ENCODE results near the gene COPS7A.

Gene COPS7A

DNA sequence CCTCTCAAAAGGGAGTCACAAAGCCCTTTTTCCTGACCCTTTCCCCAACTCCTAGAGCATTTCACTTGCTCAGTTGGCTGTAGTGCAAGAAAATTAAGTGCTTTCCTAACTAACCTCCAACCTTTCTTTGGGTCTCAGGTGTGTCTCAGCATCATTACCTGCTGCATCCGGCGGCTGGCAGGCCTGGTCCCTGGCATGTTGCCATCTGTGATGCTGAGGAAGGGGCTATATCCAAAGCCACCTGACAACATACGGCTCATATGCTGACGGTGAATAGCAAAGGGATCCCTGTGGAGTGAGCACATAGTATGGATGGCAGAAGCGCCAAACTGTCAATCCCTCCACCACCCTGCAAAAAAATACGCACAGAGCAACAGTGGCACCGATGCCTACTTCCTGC lies 27.9 kb downstream of the COPS7A start:
- no peak for DNase-seq (ENCODE audit: low spot score)

DNA sequence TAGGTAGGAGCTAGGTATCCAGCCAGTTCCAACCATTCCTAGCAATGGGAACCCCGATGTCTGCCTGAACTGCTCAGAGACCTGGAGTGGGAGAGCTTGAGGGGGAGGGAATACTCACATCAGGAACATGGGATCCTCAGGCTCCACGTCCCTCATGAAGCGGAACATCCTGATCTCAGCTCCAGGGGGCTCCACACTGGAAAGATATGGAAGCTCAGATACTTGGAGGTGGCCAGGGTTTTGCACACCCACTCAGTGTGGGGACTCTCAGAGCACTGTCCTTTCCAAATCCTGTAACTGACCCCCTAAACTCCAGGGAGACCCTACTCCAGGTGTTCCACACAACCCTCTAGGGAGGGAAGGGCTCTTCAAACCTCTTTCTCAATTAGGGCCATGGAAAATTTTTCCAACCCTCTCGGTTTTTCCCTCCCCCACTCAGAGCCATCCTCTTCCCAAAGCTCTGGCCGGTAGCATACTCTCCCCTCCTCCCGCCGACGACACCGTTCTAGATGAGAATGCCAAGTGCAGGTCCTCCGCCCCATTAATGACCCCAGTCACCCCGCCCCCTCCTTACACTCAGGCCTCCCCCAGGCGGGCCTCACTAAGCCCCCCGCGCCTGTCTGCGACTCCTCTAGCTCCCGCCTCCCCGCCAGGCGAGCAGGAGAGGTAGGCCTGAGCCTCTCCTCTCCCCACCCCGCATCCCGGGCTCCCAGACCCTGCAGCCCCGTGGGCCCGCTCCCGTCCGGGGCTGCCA lies 28.5 kb downstream of the COPS7A start:
- DNase-seq (ENCODE audit: low spot score), result peak; percentile 79

DNA sequence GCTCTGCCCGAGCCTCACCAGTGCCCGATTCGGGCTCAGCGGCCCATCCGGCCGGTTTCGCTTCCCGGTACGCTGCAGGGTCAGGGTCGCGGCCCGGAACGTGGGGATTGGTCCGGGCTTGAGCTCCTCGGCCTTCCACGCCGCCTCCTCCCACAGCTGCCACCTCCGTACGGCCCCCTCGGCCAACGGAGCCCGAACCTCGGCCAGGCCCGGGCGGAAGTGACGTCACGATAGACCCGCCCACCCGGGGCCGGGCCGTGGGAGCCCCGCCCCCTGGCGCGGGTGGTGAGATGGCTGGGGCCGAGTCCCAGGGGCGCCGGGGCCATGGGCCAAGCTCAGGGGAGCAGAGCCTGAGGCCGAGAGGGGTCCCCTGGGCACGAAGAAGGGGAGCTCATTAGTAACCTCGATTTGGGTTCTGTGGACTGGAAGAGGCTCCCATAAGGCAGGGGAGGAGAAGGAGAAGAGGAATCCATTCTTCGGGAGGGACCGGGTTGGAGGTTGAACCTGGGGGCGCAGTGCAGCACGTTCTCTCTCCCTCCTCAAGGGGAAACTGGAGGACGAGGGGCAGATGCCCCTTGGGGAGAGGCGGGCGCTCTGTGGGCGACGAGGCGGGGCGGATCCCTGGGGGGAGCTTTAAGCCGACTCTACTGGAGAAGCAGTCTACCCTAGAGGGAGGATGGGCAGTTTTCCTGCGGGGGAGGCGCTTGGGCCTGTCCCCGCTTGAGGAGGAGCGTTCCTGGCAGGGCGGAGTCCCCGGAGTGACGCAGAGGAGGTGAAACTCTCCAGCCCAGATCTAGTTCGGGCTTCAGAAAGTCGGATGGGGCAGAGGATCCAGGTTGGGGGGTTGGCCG lies 29.3 kb downstream of the COPS7A start, which contains the start of gene MLF2:
MLF2 (minus strand) TSS at position 221 of the 851 bp plus-strand sequence. CDS start 807 bp downstream, outside the sequence.
- DNase-seq (ENCODE audit: low spot score), result peak; percentile 99

DNA sequence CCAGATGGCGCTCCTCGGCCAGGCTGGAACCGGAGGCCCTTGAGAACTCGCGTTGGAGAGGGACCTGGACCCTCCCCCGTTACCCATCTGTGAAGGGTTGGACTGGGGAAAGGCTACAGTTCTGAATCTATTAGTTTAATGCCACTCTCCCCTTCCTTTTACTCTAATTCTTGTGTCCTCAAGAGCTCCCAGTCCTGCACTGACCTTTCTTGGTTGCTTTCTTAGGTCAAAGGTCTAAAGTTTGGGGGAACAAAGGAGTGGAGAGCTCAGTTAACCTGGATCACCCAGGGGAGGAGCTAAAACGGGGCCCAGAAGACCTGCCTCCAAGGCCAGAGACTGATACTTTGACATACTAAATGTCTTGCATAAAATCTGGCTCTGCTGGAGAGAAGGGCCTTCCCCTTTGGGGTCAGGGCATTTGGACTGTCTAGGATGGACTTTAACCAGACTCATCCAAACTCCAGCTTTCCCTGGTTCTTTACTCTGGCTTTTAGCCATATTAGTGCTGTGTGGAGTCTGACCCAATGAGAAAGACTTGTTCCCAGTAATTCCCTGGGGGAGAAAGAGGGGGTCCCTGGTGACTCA lies 30.0 kb downstream of the COPS7A start:
- DNase-seq (ENCODE audit: low spot score), result no peak

DNA sequence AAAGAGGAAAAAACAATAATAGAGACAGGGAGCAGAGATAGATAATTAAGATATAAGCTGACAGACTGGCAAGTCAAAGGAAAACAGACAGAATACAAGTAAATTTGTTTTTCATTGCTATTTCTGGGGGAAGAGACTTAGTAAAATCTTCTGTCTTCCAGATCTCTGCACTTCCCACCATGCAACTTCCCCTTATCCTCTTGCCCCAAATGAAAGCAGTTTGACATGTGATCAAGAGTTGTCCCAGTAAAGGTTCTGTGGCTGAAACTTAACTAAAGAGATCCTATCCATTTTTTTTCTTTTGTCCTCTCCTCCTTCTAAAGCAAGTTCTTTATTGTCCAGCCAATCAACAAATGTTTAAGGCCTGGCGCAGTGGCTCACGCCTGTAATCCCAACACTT lies 30.6 kb downstream of the COPS7A start:
- no peak for DNase-seq (ENCODE audit: low spot score)

DNA sequence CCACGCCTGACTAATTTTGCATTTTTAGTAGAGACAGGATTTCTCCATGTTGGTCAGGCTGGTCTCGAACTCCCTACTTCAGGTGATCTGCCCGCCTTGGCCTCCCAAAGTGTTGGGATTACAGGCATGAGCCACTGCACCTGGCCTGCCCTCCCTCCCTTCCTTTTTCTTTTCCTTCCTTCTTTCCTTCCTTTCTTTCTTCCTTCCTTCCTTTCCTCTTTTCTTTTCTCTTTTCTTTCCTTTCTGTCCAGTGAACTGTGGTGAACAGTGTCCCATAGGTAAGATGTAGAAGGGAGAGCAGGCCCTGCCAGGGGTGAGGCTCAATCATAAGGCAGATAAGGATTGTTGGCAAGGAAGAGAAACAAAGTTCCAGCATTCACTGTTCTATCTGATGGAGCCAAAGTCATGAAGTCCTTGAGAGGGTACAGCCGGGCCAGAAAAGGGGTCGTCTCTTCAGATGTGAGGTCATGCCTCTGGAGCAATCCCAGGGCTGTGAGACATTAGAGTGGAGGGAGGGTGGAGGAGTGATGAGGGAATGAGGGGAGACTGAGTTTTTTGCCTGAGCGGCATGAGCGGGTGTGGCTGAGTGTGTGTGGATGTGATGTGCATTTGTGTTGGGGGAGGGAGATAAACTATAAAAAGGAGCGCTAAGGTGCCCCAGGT lies 33.3 kb downstream of the COPS7A start:
- no peak for DNase-seq (ENCODE audit: low spot score)

DNA sequence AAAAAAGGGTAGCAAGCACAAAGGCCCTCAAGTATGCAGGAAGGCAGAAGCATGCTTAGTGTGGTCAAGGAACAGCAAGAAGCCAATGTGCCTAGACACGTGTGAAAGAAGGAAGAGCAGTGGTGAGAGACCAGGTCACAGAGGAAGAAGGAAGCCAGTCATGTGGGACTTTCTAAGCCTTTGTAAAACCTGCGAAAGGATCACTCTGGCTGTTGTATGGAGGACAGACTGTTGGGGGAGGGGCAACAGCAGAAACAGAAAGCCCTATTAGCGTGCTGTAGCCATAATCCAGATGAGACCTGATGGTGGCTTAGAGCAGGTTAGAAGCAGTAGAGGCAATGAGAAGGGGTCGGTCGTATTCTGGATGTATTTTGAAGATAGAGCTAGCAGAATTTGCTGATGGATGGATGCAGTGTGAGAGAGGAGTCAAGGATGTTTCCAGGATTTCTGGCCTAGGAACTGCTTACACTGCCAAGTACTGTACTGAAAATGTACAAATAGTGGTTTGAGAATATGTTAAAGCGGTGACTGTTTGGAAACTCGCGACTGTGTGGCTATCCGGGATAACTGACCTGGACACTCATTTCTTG lies 34.8 kb downstream of the COPS7A start:
- DNase-seq (ENCODE audit: low spot score), result no peak

DNA sequence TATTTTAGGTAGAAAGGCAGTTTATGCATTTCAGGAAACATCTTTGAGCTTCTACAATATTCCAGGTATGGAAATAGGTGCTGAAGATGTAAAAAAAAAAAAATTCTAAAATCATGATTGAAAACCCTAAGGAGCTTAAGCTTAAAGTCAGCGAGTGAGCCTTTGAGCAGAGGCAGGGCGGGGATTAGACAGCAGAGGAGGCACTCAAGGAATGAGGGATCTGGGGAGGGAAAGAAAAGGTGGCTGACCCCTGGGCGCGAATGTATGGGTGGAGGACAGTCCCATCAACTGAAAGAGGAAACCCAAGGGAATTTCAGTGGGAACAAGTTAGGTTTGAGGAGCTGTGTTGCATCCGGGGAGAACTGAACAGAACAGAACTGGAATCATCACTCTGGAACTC lies 35.9 kb downstream of the COPS7A start:
- DNase-seq (ENCODE audit: low spot score), result no peak

DNA sequence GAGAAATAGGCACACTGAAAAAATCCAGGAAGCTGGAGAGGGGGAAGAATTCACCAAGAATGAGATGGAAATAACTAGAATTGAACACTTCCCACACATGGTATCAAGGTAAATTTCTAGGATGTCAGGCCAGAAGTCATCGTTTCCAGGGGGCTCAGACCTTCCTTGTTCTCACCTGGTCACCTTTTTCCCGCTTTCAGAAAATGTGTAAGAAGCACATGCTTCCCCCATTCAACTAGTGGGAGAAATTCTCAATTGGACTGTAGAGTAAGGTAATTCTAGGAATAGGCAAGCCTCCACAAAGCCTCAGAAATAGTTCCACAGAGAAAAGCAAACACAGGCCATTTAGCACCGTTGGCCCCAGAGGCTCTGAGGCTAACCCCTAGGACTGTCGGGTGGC lies 39.5 kb downstream of the COPS7A start:
- DNase-seq (ENCODE audit: low spot score), result no peak

DNA sequence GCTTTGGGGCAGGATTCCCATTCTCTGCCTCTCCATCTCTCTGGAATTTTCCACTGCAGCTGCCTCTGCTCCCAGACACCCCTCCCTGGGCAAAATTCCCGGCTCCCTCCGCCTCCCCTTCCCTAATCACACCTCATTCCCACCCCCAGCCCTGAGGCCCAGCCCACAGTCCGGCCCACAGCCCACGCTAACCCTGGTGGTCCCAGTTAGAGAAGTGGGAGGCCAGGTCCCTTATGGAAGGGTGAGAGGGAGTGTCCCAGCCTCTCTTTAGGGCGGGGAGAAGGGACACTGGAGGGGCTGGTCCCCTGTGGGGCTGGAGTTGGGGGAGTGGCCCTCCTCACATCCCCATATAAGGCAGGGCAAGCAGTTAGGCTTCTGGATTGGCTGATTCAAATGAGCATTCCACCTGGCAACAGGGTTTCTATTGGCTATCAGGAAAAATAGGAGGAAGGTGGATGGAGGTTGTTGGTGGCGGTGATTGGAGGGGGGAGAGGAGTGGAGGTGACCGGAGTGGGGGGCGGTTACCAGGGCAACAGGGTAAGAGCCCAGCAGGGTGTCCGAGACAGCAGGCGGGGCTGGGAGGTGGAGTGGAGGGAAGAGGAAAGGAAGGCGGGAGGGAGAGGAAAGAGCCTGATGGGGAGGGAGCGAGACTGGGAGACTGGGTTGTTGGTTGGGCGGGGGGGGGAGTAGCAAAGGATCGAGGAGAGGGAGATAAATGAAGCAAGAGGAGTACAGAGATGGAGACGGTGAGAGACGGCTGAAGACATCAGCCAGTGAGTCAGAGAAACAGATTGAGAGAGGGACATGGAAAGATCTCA lies 40.4 kb downstream of the COPS7A start:
- peak; percentile 96 for DNase-seq (ENCODE audit: low spot score)

DNA sequence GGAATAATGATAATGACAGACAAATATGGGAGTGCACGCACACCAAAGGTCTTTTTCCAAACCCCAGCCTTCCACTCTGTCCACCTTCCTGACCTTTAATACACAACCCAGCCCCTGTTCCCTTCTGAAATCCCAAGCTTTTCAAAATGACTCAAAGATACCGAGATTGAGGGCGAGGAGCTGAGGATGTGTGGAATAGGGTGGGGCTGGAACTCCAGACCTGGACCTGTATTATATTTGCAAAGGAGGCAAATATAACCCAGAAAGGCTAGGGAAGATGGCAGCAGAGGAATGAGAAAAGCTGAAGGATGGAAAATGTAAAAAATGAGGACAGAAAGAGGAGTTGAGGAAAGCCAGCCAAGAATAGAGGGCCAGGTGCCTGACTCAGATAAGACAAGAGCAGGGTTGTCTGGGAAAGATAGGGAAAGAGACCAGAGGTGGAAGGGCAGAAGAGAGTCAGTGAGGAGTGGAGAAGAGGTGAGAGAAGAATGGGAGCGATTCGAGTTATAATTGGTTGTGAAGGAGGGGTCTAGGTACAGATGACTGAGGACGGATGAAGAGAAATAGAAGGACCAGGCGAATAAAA lies 41.3 kb downstream of the COPS7A start:
- DNase-seq (ENCODE audit: low spot score), result no peak

DNA sequence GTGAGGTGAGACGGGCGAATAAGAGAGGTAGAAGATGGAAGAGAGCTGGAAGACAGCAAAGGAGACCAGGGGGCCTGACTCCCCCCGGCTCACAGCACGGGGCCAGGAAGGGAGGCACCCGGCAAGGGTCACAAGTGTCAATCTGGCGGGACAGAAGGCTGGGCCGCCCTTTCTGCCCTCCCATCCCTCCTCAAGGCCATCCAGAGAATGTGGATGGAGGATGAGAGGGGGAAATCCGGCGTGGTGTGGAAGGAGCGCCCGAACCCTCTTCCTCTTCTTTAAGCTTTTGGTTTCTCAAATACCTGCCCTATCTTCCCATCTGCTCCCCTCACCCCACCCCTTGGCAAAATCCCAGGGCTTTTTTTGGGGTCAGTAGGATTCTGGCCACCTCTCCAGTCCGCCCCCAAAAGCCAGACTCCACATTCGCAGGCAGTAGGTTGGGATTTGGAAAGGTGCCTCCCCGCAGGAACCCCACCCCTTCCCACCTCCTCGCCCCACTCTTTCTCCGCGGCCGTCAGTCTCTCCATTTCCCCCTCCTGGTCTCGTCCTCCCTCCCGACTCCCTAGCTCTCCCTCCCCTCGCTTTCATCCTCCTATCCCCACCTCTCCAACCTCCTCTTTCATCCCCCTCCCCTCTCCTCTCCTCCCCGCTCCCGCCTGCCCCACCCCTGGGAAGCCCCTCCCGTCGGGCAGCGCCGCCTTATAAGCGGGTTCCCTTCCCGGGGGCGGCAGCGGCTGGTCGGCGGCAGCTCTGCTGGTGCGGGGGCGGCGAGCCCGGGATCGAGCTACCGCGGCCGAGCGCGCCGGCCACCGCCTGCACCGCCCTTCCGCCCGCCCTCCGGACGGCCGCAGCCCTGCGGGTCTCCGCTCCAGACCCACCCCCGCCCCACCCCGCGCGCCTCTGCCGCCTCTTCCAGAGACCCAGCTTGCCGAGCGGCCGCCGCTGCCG lies 42.1 kb downstream of the COPS7A start, which contains the start of gene PTMS:
PTMS (plus strand) TSS at position 730 of the 948 bp plus-strand sequence. CDS start 343 bp downstream, outside the sequence.
- peak; percentile 87 for DNase-seq (ENCODE audit: low spot score)

DNA sequence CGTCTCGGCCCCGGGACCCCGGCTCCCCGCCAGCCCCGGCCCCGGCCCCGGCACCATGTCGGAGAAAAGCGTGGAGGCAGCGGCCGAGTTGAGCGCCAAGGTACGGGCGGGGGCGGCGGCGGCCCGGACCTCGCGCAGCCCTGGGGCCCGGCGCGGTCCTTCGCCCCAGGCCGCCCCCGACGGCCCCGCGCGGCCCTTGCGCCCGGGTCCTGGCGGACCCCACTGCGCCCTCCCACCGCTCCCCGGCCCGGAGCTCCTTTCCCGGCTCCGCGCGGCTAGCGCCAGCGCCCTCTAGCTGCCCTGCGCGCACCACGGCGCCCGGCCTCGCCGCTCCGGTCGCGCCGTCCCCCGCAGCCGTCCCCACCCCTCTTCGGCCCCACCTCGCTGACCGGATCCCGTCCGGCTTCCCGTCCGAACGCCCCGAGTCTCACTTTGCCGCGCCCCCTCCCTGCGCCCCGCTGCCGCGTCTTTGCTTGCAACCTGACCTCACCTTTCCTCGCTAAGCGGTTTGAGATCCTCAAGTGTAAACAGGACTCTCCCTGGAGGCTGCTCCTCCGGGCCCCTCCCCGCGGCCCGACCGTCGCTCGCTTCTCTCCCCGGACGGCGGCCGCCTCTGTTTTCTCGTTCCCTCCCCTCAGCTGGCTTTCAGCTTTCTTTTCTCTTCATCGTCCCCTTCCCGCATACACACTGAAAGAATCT lies 43.0 kb downstream of the COPS7A start:
- DNase-seq (ENCODE audit: low spot score), result peak; percentile 88

DNA sequence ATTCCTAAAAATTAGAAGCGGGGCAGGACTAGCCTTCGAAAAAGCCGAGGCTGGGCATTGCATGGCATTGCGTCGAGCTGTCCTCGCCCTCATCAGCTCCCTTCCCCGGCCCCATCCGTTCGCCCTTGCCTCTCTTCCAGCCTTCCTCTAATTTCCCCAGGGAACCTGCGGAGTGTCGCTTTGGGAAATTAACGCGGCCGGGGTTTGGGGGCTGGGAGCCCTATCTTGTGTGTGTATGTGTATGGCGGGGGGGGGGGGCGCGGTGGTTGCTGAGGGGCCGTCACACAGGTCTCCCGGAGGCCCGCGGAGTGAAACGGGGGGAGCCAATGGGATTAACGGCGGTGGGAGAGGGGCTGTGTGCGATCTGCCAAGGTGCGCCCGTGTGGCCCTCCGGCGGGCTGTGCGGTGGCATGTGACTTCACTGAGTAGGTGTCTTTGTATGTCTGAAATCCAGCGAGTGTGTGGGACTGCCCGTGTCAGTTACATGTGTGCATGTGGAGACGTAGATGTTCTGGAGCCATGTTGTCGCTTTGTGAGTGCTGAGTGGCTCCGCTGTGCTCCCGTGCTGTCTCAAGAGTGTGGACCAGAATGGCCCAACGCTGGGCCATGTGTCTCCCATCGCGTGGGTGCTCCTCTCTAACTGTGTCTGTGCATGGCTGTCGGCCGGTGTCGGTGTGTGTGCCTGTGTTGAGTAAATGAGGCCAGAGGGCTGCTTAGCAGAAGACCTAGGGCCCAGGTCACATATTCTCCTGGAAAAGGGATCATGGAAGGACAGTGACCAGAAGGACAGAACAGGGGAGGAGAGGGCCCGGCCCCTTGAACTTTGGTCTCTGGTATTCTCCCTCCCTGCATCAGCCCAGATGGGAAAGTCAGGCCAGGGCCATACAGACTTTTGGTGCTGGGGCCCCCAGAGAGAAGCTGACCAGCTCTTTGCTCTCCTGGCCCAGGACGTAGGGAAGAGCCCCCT lies 43.8 kb downstream of the COPS7A start:
- DNase-seq (ENCODE audit: low spot score), result peak; percentile 49

DNA sequence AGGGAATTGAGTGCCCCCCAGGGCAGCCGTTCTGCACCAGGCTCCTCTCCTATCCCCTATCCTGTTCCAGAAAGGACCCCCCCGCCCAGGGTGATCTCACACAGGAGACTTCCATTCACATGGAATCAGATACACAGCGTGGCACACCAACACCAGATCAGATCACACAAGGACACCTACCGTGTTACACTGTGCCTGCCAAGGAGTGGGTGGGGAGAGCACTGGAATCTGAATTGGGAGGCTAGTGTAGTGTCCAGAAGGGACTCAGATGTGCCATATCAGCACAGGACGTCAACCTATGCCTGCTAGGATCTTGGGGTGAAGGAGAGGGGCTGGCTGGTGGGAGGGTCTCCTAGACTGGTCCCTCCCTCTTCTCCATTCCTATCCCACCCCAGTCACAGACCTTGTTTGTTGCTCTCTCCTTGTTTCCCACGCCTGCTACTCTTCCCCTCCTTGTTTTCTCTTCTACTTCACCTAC lies 44.6 kb downstream of the COPS7A start:
- no peak for DNase-seq (ENCODE audit: low spot score)

DNA sequence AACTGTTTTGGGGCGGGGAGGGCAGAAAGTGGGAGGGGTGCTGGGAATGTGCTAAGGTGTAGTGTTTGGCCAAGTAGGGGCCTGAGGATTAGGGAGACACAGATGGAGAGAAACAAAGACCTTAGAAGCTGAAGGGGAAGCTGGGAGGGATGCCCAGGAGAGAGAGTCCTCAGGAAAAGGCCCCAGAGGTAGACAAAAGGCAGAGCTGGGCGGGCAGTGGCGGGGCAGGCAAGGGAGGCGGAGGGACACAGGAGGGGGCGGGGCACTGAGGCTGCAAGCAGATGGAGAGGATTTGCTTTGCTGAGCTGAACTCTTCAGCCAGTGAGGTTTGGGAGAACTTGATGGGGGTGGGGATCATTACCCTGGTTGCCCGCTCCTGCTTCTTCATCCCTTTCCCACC lies 45.1 kb downstream of the COPS7A start:
- DNase-seq (ENCODE audit: low spot score), result peak; percentile 63

DNA sequence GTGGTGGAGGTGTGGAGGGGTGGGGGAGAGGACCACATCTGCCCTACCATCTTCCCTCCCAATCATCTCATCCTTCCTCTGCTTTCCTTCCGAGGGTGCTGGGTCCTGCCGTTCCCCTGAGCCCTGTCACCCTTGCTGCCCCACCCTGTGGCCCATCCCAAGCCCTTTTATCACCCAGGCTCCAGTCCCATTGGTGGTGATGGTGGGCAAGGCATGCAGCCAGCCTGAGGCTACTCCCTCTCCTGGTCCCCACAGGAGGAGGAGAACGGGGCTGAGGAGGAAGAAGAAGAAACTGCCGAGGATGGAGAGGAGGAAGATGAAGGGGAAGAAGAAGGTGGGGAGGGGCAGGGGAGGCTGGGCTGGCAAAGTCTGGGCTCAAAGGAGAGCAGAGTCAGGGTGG lies 45.8 kb downstream of the COPS7A start:
- DNase-seq (ENCODE audit: low spot score), result no peak
